AG04449 (cell line): ENCODE measurements around the gene PRKN.

Experiments
- CTCF ChIA-PET: fragments of 350-600 bp; formaldehyde crosslinking; extraction: SDS; loops from one replicate; lab custom pipeline; 2021; ENCODE audit warnings: antibody characterized with exemption; lab: Yijun Ruan, JAX
- POLR2A ChIA-PET: fragments of 400-600, 350-600 bp; formaldehyde crosslinking; extraction: SDS; loops from one replicate; lab custom pipeline; 2020; ENCODE audit warnings: antibody characterized with exemption, inconsistent platforms; lab: Yijun Ruan, JAX
- DNase-seq: peaks from one replicate; pipeline ENCODE4 v3.0.0-alpha.2; 2010; ENCODE audit warnings: low read depth, low spot score
- H3K4me3 ChIP-seq: 2 replicates; pipeline ENCODE4 v1.5.1; 2011; ENCODE audit warnings: low read depth, mild to moderate bottlenecking, control low read depth, low read length
- TF ChIP-seq, protein P1 (sequence below): IDR thresholded peaks from one replicate; pipeline ENCODE4 v1.5.1; 2011; ENCODE audit warnings: mild to moderate bottlenecking, moderate library complexity, low read length, control low read depth, inconsistent platforms; ENCODE audit not compliant: insufficient read depth; ENCODE audit errors: missing control alignments

Gene PRKN

DNA sequence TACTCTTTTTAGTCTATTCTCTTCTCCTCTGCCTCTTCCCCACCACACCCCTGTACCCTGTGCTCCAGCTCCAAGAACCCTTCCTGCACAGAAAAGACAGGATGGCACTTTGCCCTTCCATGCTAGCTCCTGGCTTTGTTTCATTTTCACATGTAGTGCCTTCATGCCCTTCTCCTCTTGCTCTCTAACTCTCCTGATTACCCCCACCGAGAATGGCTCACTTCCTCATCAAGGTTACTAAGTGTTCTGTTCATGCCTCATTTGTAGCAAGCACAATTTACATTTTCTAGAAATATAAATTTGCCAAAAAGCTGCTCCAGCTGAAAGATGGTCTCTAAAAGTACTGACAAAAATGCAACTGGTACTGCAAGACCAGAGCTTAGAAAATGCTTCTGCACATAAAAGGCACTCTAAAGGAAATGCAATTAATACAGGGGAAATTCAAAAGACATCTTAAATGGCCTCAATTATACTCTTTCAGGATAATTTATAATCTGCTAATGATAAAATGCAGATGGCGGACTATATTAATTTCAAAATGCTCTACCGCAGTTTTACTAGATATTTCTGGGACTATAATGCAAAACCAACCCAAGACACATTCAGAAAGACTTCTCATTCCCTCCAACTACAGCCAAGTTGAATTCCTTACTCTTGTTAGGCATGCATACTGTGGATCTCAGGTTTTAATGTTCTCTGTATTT, 570.2 kb downstream of the PRKN start:
- H3K4me3 ChIP-seq, result no peak overlapping the region
- no peak for DNase-seq
- TF ChIP-seq, protein P1, sequence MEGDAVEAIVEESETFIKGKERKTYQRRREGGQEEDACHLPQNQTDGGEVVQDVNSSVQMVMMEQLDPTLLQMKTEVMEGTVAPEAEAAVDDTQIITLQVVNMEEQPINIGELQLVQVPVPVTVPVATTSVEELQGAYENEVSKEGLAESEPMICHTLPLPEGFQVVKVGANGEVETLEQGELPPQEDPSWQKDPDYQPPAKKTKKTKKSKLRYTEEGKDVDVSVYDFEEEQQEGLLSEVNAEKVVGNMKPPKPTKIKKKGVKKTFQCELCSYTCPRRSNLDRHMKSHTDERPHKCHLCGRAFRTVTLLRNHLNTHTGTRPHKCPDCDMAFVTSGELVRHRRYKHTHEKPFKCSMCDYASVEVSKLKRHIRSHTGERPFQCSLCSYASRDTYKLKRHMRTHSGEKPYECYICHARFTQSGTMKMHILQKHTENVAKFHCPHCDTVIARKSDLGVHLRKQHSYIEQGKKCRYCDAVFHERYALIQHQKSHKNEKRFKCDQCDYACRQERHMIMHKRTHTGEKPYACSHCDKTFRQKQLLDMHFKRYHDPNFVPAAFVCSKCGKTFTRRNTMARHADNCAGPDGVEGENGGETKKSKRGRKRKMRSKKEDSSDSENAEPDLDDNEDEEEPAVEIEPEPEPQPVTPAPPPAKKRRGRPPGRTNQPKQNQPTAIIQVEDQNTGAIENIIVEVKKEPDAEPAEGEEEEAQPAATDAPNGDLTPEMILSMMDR, result no peak
- ChIA-PET CTCF (no interaction called here), POLR2A (no interaction called here)

- ChIA-PET CTCF (no interaction called here), POLR2A (no interaction called here)
- no peak overlapping the region for H3K4me3 ChIP-seq
- no peak for DNase-seq
- TF ChIP-seq, protein P1, result no peak
Measured at GRCh38 chr6:162156146-162156545, 571.4 kb downstream of the PRKN start.

DNA sequence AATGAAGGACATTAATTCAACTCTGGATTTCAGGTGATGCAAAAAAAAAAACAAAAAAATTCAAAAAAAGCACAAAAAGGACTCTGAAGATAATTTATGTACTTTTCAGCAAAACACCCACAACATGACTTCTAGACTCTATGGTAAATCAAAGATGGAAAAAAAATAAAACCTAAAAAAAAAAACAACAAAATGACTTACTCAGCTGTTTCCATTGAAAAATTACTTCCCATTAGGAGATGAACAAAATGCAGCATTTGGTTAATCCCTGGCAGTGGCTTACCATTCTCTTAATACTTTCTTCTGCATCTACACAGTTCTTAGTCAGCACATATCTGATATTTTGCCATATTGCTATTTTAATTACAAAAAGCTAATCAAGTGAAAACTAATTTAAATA, 572.6 kb downstream of the PRKN start:
- H3K4me3 ChIP-seq, result no peak overlapping the region
- no peak for DNase-seq
- TF ChIP-seq, protein P1, result no peak
- POLR2A ChIA-PET, result no interaction called here
- CTCF ChIA-PET, result no interaction called here

DNA sequence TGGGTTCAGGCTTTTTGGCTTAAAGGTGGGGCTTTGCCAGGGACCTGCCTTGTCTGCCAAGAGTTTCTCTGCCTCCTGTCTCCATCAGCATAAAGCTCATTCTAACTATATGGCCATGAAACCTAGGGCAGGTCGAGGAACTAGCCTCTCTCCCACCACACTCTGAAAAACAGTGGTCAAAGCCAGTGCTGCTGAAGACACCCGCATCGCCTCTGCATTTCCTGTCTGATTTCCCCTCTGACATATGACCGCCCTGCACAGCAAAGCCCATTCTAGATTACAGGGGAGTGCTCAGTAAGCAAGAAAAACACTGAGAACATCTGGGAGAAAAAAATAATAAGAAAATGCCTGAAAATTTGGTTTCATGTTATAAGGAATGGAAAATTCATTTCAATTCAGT, 573.6 kb downstream of the PRKN start:
- POLR2A ChIA-PET, result no interaction called here
- TF ChIP-seq, protein P1, result no peak
- DNase-seq, result no peak
- H3K4me3 ChIP-seq, result no peak overlapping the region
- CTCF ChIA-PET, result no interaction called here

DNA sequence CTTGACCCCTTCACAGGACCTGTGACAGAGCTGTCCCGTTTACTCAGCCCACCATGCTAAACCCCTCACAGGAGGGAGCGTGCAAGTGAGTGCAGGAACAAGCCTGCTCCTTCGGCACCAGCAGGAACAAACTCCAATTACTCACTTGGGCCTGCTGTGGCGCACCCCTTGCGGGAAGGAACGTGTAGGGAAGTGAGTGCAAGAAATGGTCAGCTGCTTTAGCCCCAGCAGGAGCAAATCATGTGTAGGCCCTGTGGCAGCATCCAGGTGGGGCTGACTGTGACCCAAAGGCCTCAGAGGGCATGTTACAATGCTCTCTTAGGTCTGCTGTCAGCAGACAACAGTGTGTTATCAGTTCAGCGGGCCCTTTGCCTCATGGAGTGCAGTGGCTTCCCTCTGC, 574.4 kb downstream of the PRKN start:
- CTCF ChIA-PET, result no interaction called here

DNA sequence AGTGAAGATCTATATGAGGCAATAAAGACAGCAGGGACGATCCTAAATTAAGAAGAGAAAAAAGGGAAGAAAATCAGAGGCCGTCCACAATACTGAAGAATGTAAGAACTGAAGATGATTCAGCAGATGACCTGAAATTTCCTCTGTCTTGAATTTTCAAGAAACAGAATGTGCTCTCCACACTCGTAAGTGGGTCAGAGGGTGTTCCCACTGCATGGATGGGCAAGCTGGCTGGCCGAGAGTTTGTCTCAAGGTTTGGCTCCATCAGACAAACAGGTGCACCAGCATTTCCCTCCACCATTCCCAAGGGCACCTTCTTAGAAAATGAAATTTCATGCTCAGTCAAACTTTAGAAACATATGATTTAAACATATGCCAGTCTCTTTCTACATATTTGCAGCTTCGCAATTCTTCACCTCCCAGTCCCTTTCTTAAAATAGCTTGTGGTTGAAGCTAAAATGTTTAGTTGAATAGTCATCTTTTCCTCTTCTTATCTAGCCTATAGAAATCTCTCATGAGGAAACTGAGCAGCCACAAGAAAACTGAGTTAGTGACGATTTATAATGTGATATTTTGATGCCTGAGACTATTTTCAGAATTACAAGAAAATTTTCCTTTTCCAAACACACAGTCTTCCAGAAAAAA, 576.4 kb downstream of the PRKN start:
- ChIA-PET POLR2A (no interaction called here), CTCF (no interaction called here)
- TF ChIP-seq, protein P1, result no peak
- no peak for DNase-seq
- H3K4me3 ChIP-seq, result no peak overlapping the region

More for the DNA sequence above, 574.4 kb downstream of the PRKN start:
- DNase-seq, result no peak
- H3K4me3 ChIP-seq, result no peak overlapping the region
- TF ChIP-seq, protein P1, result no peak
- POLR2A ChIA-PET, result no interaction called here
